ENCODE data around the gene TRAF7. TPM values are rescaled to one million over a fixed set of nuclear protein-coding genes. Genes with fewer than 3 reads are reported as not detected.

TRAF7 gene
- total RNA-seq, 1 donor = 56.1 TPM

DNA sequence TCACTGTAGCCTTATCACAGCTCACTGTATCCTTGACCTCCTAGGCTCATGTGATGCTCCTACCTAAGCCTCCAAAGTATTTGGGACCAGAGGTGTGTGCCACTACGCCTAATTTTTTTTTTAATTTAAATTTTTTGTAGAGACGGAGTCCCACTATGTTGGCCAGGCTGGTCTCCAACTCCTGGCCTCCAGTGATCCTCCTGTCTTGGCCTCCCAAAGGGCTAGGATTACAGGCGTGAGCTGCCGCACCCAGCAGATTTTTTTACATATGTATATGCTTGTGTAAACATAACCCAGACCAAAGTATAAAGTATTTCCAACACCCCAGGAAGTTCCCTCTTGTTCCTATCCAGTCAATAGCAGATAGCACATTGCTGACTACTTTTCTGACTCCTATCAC is 60.7 kb downstream of the TRAF7 start:
- Histone ChIP-seq H2AFZ (ENCODE audit: low read length) (no peak overlapping the region), H3K27me3 (ENCODE audit: insufficient read depth, low read length) (no peaks in the 10 kb centered on the region), H3K36me3 (ENCODE audit: insufficient read depth, low read length) (peaks cover 4% of the 10 kb centered on the region), H3K27ac (ENCODE audit: low read depth, low read length) (no peak overlapping the region), H3K9me3 (ENCODE audit: low read depth, low read length) (no peaks in the 10 kb centered on the region), H3K4me3 (ENCODE audit: insufficient read depth, low read length) (no peak overlapping the region), H3K4me2 (ENCODE audit: insufficient read depth, low read length) (no peak overlapping the region), H3K79me2 (ENCODE audit: insufficient read depth, low read length) (peaks cover 28% of the 10 kb centered on the region), H4K20me1 (ENCODE audit: insufficient read depth, low read length) (no peaks in the 10 kb centered on the region), H3K4me1 (ENCODE audit: insufficient read depth, low read length) (peaks cover 17% of the 10 kb centered on the region)
- DNase-seq (ENCODE audit: insufficient read length, low spot score, missing footprints) = no peak
- TF ChIP-seq, protein P1, sequence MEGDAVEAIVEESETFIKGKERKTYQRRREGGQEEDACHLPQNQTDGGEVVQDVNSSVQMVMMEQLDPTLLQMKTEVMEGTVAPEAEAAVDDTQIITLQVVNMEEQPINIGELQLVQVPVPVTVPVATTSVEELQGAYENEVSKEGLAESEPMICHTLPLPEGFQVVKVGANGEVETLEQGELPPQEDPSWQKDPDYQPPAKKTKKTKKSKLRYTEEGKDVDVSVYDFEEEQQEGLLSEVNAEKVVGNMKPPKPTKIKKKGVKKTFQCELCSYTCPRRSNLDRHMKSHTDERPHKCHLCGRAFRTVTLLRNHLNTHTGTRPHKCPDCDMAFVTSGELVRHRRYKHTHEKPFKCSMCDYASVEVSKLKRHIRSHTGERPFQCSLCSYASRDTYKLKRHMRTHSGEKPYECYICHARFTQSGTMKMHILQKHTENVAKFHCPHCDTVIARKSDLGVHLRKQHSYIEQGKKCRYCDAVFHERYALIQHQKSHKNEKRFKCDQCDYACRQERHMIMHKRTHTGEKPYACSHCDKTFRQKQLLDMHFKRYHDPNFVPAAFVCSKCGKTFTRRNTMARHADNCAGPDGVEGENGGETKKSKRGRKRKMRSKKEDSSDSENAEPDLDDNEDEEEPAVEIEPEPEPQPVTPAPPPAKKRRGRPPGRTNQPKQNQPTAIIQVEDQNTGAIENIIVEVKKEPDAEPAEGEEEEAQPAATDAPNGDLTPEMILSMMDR (IDR thresholded peaks at IDR 0.05; ENCODE audit: extremely low read depth, low read depth, low read length) = no peak

DNA sequence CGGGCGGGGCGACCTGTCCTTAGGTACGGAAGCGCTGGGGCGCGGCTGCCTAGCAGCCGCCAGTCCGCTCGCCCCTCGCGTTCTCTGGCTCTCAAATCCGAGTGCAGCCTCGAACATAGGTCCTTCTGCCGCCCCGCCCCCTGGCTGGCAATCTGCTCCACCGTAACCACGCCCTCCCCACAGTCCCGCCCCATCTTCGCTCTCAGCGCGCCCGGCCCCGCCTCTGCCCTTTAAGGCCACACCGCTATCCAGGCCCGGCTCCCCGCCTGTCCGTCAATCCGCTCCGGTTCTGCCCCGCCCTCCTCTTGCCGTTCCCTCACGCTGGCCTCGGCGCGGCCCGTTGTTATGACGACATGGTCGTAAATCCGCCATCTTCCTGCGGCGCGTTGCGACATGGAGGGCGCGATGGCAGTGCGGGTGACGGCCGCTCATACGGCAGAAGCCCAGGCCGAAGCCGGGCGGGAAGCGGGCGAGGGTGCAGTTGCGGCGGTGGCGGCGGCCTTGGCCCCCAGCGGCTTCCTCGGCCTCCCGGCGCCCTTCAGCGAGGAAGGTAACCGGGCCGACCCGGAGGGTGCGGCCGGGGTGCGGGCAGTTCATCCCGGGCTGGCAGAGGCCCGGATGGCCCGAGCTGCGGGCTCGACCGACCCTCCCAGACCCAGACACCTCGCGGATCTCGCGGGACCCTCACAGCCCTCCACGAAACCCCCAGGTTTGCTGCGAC is 67.8 kb downstream of the TRAF7 start, which contains the start of gene E4F1:
Gene E4F1 (plus strand): TSS at position 371 of the 721 bp plus-strand sequence. CDS start 23 bp downstream, at position 394.
- peak within 1 kb of the TSS; percentile 94 for H3K4me3 ChIP-seq (ENCODE audit: insufficient read depth, low read length)
- H3K9me3 ChIP-seq (ENCODE audit: low read depth, low read length) = no peaks in the 10 kb centered on the region

DNA sequence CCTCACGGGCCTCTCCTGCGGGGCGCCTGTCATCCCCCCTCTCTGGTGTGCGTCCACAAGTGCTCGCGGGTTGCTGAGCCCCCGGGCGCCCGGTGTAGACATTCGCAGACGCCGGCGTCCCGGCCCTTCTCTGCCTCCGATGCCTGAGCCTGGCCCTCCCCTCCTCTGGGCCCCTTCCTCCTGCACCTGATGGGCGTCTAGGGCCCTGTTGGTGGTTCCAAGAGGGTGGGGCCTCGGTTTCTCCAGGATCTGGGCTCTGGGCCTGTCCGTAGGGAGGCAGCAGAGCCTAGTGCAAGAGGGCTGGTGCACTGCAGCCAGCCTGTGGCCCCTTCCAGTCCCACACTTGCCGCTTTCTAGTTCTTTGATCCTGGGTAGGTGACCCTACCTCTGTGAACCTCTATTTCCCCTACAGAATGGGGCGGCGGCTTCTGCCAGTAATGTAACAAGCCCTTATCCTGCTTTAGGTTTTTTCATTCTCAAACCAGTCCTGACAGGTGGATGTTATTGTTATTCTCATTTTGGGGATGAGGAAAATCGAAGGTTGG is 68.4 kb downstream of the TRAF7 start:
- Histone ChIP-seq H2AFZ (ENCODE audit: low read length) (peak overlapping the region; percentile 88), H3K79me2 (ENCODE audit: insufficient read depth, low read length) (peaks cover 54% of the 10 kb centered on the region), H3K27me3 (ENCODE audit: insufficient read depth, low read length) (no peaks in the 10 kb centered on the region), H3K4me1 (ENCODE audit: insufficient read depth, low read length) (peaks cover 14% of the 10 kb centered on the region), H3K36me3 (ENCODE audit: insufficient read depth, low read length) (peaks cover 10% of the 10 kb centered on the region), H4K20me1 (ENCODE audit: insufficient read depth, low read length) (peaks cover 39% of the 10 kb centered on the region), H3K9me3 (ENCODE audit: low read depth, low read length) (no peaks in the 10 kb centered on the region), H3K4me2 (ENCODE audit: insufficient read depth, low read length) (peak overlapping the region; percentile 88), H3K27ac (ENCODE audit: low read depth, low read length) (peak overlapping the region; percentile 72), H3K4me3 (ENCODE audit: insufficient read depth, low read length) (peak overlapping the region; percentile 94)
- TF ChIP-seq, protein P1 (IDR thresholded peaks at IDR 0.05; ENCODE audit: extremely low read depth, low read depth, low read length) = peak; percentile 20
- peak; percentile 98 for DNase-seq (ENCODE audit: insufficient read length, low spot score, missing footprints)

More for the DNA sequence above, 67.8 kb downstream of the TRAF7 start, which contains the start of gene E4F1:
- Histone ChIP-seq H3K79me2 (ENCODE audit: insufficient read depth, low read length) (peaks cover 47% of the 10 kb centered on the region), H2AFZ (ENCODE audit: low read length) (peak within 1 kb of the TSS; percentile 96), H3K36me3 (ENCODE audit: insufficient read depth, low read length) (peaks cover 4% of the 10 kb centered on the region), H3K27ac (ENCODE audit: low read depth, low read length) (peak within 1 kb of the TSS; percentile 72), H3K4me2 (ENCODE audit: insufficient read depth, low read length) (peak within 1 kb of the TSS; percentile 88), H3K4me1 (ENCODE audit: insufficient read depth, low read length) (peaks cover 14% of the 10 kb centered on the region), H3K27me3 (ENCODE audit: insufficient read depth, low read length) (no peaks in the 10 kb centered on the region), H4K20me1 (ENCODE audit: insufficient read depth, low read length) (peaks cover 35% of the 10 kb centered on the region)
- peak; percentile 100 for DNase-seq (ENCODE audit: insufficient read length, low spot score, missing footprints)
- TF ChIP-seq, protein P1 (IDR thresholded peaks at IDR 0.05; ENCODE audit: extremely low read depth, low read depth, low read length) = no peak

DNA sequence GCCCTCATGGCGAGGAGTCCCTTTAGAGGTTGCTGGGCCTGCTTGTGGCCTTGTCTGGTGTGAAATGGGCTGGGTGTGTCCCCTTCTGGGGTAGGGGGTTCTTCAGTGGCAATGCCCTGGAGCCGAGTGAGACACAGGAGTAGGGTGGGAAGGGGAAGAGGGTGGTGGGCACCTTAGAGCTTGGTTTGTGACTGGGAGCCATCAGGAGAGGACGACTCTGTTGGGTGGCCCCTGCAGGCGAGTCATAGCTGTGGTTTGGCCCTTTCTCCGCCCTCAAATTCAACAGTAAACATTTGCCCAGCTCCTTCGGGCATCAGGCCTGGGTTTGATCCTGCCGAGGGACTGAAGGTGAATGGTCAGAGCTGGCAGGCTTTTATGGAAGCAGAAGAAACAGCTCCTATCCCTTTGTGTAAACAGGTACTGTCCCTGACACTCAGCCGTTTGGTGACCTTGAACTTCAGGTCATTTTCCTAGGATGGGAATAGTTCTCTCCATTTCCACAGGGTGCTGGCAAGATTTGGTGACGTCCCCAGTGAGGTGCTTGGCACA is 70.7 kb downstream of the TRAF7 start:
- H3K4me2 ChIP-seq (ENCODE audit: insufficient read depth, low read length) = peak overlapping the region; percentile 20
- no peak overlapping the region for H3K4me3 ChIP-seq (ENCODE audit: insufficient read depth, low read length)
- H2AFZ ChIP-seq (ENCODE audit: low read length) = no peak overlapping the region
- peaks cover 64% of the 10 kb centered on the region for H3K79me2 ChIP-seq (ENCODE audit: insufficient read depth, low read length)
- H3K27ac ChIP-seq (ENCODE audit: low read depth, low read length) = peak overlapping the region; percentile 5
- H3K36me3 ChIP-seq (ENCODE audit: insufficient read depth, low read length) = peaks cover 21% of the 10 kb centered on the region
- no peaks in the 10 kb centered on the region for H3K9me3 ChIP-seq (ENCODE audit: low read depth, low read length)
- DNase-seq (ENCODE audit: insufficient read length, low spot score, missing footprints) = peak; percentile 91
- H3K27me3 ChIP-seq (ENCODE audit: insufficient read depth, low read length) = no peaks in the 10 kb centered on the region
- TF ChIP-seq, protein P1 (IDR thresholded peaks at IDR 0.05; ENCODE audit: extremely low read depth, low read depth, low read length) = no peak
- H4K20me1 ChIP-seq (ENCODE audit: insufficient read depth, low read length) = peaks cover 51% of the 10 kb centered on the region
- peaks cover 14% of the 10 kb centered on the region for H3K4me1 ChIP-seq (ENCODE audit: insufficient read depth, low read length)

Data from osteoblast (primary cell).